Measurements from ENCODE around the gene MED28. TPM values are rescaled to one million over a fixed set of nuclear protein-coding genes. Genes with fewer than 3 reads are reported as not detected.
A peak's percentile ranks its signal among the peaks of the same experiment; 100 is the strongest.

Gene MED28
- total RNA-seq, 2 experiments from 2014 or later, result 27.0 to 86.2 TPM

GRCh38 chr4:17662694-17663093 lies 48.3 kb downstream of the MED28 start:
- no peak for DNase-seq (ENCODE audit: low spot score)
- Histone ChIP-seq H3K36me3 (ENCODE audit: insufficient read depth, low read length) (no peaks in the 10 kb centered on the region), H2AFZ (ENCODE audit: low read length) (no peak overlapping the region), H3K9me2 (ENCODE audit: insufficient read depth, low read length) (no peaks in the 10 kb centered on the region), H4K20me1 (ENCODE audit: insufficient read depth, low read length) (no peaks in the 10 kb centered on the region), H3K27ac (ENCODE audit: low read depth, low read length, poor library complexity, severe bottlenecking) (no peak overlapping the region), H3K79me2 (ENCODE audit: insufficient read depth, low read depth, low read length) (no peaks in the 10 kb centered on the region), H3K4me3 (ENCODE audit: low read depth, low read length, poor library complexity, severe bottlenecking) (no peak overlapping the region), H3K4me1 (ENCODE audit: insufficient read depth, low read length, poor library complexity, severe bottlenecking) (peaks cover 40% of the 10 kb centered on the region), H3K9me3 (ENCODE audit: low read length) (no peaks in the 10 kb centered on the region), H3K4me2 (ENCODE audit: low read length) (no peak overlapping the region)
- intact Hi-C loops (cut with micrococcal nuclease; ENCODE audit: unreplicated experiment), result loop anchor here (10.0 kb wide), 3 partner anchors 328 to 1322 kb away; partner anchors contain the start of gene LCORL
- no TSS peak for BruUV-seq (replicated peaks)
- TF ChIP-seq EZH2phosphoT487 (IDR thresholded peaks at IDR 0.05; ENCODE audit: borderline replicate concordance, low read depth, low read length), result no peak
- TF ChIP-seq CTCF (conservative IDR thresholded peaks at IDR 0.05; ENCODE audit: low read length), result no peak
- ChIA-PET CTCF (ENCODE audit: unreplicated experiment) (no interaction called here), POLR2A (no interaction called here)

- Histone ChIP-seq H3K9me2 (ENCODE audit: insufficient read depth, low read length) (no peaks in the 10 kb centered on the region), H2AFZ (ENCODE audit: low read length) (peak overlapping the region; percentile 67; the same call in 1 of the 2 replicates), H3K9me3 (ENCODE audit: low read length) (no peaks in the 10 kb centered on the region), H3K79me2 (ENCODE audit: insufficient read depth, low read depth, low read length) (no peaks in the 10 kb centered on the region), H3K27ac (ENCODE audit: low read depth, low read length, poor library complexity, severe bottlenecking) (peak overlapping the region; percentile 67), H3K4me2 (ENCODE audit: low read length) (peak overlapping the region; percentile 65), H3K36me3 (ENCODE audit: insufficient read depth, low read length) (no peaks in the 10 kb centered on the region), H3K4me1 (ENCODE audit: insufficient read depth, low read length, poor library complexity, severe bottlenecking) (peaks cover 47% of the 10 kb centered on the region), H4K20me1 (ENCODE audit: insufficient read depth, low read length) (no peaks in the 10 kb centered on the region), H3K4me3 (ENCODE audit: low read depth, low read length, poor library complexity, severe bottlenecking) (peak overlapping the region; percentile 50)
- ChIA-PET CTCF (ENCODE audit: unreplicated experiment) (no interaction called here), POLR2A (interaction anchor here (0.7 to 1.5 kb wide), 6 partner anchors 15 to 116 kb away, joined by 3 to 7 read pairs (median 3); partner anchors contain the start of gene MED28)
- no TSS peak for BruUV-seq (replicated peaks)
- peak; percentile 93 for DNase-seq (ENCODE audit: low spot score)
- intact Hi-C loops (cut with micrococcal nuclease; ENCODE audit: unreplicated experiment), result loop anchor here (10.0 kb wide), 3 partner anchors 330 to 1320 kb away; partner anchors contain the start of gene LCORL
- TF ChIP-seq CTCF (conservative IDR thresholded peaks at IDR 0.05; ENCODE audit: low read length), result peak; percentile 66
- TF ChIP-seq EZH2phosphoT487 (IDR thresholded peaks at IDR 0.05; ENCODE audit: borderline replicate concordance, low read depth, low read length), result no peak
Measured at GRCh38 chr4:17664755-17665154, 50.3 kb downstream of the MED28 start.

- POLR2A ChIA-PET, result interaction anchor here (0.6 to 0.9 kb wide), 3 partner anchors 20 to 391 kb away, joined by 3 to 5 read pairs (median 5); no protein-coding TSS in a partner anchor
- BruUV-seq (replicated peaks), result no TSS peak
- DNase-seq (ENCODE audit: low spot score), result peak; percentile 13
- Histone ChIP-seq H4K20me1 (ENCODE audit: insufficient read depth, low read length) (no peaks in the 10 kb centered on the region), H3K4me3 (ENCODE audit: low read depth, low read length, poor library complexity, severe bottlenecking) (peak overlapping the region; percentile 50), H2AFZ (ENCODE audit: low read length) (peak overlapping the region; percentile 67; the same call in 1 of the 2 replicates), H3K4me2 (ENCODE audit: low read length) (peak overlapping the region; percentile 65), H3K79me2 (ENCODE audit: insufficient read depth, low read depth, low read length) (no peaks in the 10 kb centered on the region), H3K36me3 (ENCODE audit: insufficient read depth, low read length) (no peaks in the 10 kb centered on the region), H3K9me2 (ENCODE audit: insufficient read depth, low read length) (no peaks in the 10 kb centered on the region), H3K27ac (ENCODE audit: low read depth, low read length, poor library complexity, severe bottlenecking) (peak overlapping the region; percentile 67), H3K9me3 (ENCODE audit: low read length) (no peaks in the 10 kb centered on the region), H3K4me1 (ENCODE audit: insufficient read depth, low read length, poor library complexity, severe bottlenecking) (peaks cover 47% of the 10 kb centered on the region)
- TF ChIP-seq CTCF (conservative IDR thresholded peaks at IDR 0.05; ENCODE audit: low read length), result no peak
- no peak for TF ChIP-seq EZH2phosphoT487 (IDR thresholded peaks at IDR 0.05; ENCODE audit: borderline replicate concordance, low read depth, low read length)
- intact Hi-C loops (cut with micrococcal nuclease; ENCODE audit: unreplicated experiment), result loop anchor here (10.0 kb wide), 3 partner anchors 331 to 1319 kb away; partner anchors contain the start of gene LCORL
- CTCF ChIA-PET (ENCODE audit: unreplicated experiment), result no interaction called here
Measured at GRCh38 chr4:17665346-17665745, 50.9 kb downstream of the MED28 start.

Data from OCI-LY7 (cell line).